Muscle layer of colon (tissue), 2 donors: ENCODE measurements around the gene FCN1.

Experiments
- H3K27ac ChIP-seq: one replicate; pipeline ENCODE4 v1.7.0; 2013; ENCODE audit warnings: low read depth, mild to moderate bottlenecking, low read length, moderate library complexity
- H3K27me3 ChIP-seq, 2 donors: one replicate each; pipeline ENCODE4 v1.7.0; 2013; ENCODE audit warnings: low read length in 2 of 2, mild to moderate bottlenecking in 2 of 2; ENCODE audit not compliant: insufficient read depth in 2 of 2, control insufficient read depth in 1 of 2
- H3K36me3 ChIP-seq: one replicate; pipeline ENCODE4 v1.7.0; 2013; ENCODE audit warnings: mild to moderate bottlenecking, low read length; ENCODE audit not compliant: insufficient read depth
- H3K4me1 ChIP-seq: one replicate; pipeline ENCODE4 v1.7.0; 2013; ENCODE audit warnings: mild to moderate bottlenecking, low read length; ENCODE audit not compliant: insufficient read depth
- H3K4me3 ChIP-seq, 2 donors: one replicate each; pipeline ENCODE4 v1.7.0; 2013; ENCODE audit warnings: low read length in 2 of 2, low read depth in 1 of 2, mild to moderate bottlenecking in 1 of 2, moderate library complexity in 1 of 2
- H3K9ac ChIP-seq: one replicate; pipeline ENCODE4 v1.7.0; 2013; ENCODE audit warnings: low read length
- H3K9me3 ChIP-seq: one replicate; pipeline ENCODE4 v1.7.0; 2013; ENCODE audit warnings: mild to moderate bottlenecking, low read length
- donor health status: abdominal sarcoma.
- donor health status: Adenocarcinoma of cecum.

Gene FCN1

GRCh38 chr9:134917431-134918373, at the start of gene FCN1:
Gene FCN1 (minus strand): TSS chr9:134917912. CDS start chr9:134917871, 41 bp downstream.
- H3K4me1 ChIP-seq = no peaks in the 10 kb centered on the region
- H3K27me3 ChIP-seq = no peaks in the 10 kb centered on the region
- H3K9ac ChIP-seq = no peak within 1 kb of the TSS
- no peaks in the 10 kb centered on the region for H3K36me3 ChIP-seq
- H3K9me3 ChIP-seq = no peaks in the 10 kb centered on the region
- no peak within 1 kb of the TSS for H3K27ac ChIP-seq
- no peak within 1 kb of the TSS for H3K4me3 ChIP-seq

DNA sequence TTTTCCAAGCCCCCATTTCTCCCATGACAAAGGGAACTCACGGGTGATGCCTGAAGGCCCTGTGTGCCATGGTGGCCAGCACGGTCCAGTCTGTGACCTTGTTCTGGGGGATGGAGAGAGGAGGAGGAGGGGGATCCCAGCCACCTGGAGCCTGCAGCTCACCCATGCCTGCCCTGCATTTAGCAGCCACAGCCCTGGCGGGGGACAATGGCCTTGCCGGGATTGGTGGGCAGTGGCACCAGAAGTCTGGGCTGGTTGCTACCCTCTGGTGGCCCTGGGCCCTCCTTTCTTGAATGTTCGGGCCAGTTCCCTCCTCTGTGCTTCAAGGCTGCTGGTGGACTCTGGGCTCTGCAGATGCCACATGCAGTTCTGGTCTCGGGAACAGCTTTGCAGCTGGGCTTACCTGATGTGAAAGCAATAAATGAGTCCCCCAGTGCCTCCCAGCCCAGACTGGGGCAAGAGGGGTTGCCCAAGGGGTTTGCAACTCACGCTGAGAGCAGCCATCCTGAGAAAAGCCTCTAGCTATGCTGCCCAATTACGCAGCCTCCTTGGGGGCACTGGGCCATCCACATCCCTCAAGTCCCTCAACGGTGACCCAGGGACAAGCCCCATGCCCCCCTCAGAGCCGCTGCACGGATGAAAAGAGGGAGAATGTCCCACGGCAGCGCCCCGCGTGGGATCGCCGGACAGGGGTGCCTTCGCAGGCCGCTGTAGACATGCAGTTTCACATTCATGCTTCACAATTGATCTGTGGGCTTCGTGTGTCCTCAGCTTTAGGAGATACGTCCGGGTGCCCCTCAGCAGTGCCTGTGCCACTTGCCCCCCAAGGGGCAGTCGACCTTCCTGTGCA, 49.2 kb upstream of the FCN1 start:
- Histone ChIP-seq H3K4me3 (no peak overlapping the region), H3K27ac (no peak overlapping the region), H3K36me3 (no peaks in the 10 kb centered on the region), H3K4me1 (no peaks in the 10 kb centered on the region), H3K9me3 (no peaks in the 10 kb centered on the region), H3K27me3 (peaks cover 0 to 16% of the 10 kb centered on the region in 2 donors), H3K9ac (no peak overlapping the region)

- H3K27me3 ChIP-seq = peaks cover 0 to 16% of the 10 kb centered on the region in 2 donors
- no peak overlapping the region for H3K27ac ChIP-seq
- H3K36me3 ChIP-seq = no peaks in the 10 kb centered on the region
- no peak overlapping the region for H3K9ac ChIP-seq
- no peak overlapping the region for H3K4me3 ChIP-seq
- no peaks in the 10 kb centered on the region for H3K9me3 ChIP-seq
- H3K4me1 ChIP-seq = no peaks in the 10 kb centered on the region
Observed at GRCh38 chr9:134966270-134966669, 48.6 kb upstream of the FCN1 start.

DNA sequence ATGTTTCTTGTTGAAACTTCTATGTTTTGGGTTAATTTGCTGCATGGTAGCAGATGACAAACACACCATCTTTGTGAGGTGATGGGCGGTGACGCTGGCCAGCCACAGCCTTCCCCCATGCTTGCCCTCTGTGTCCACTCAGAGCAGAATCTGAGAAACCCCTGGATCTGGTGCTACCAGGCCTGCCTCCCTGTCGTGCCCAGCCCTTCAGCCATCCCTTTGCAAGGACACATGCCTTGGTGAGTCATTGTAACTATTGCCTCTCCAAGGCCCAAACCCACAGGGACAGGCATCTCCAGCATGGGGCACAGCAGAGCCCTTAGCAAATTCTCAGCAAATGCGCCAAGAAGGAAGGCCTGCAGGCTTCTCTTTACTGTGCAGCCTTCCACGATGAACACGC, 48.1 kb upstream of the FCN1 start:
- Histone ChIP-seq H3K36me3 (no peaks in the 10 kb centered on the region), H3K27ac (no peak overlapping the region), H3K4me3 (no peak overlapping the region), H3K9ac (no peak overlapping the region), H3K27me3 (peaks cover 0 to 16% of the 10 kb centered on the region in 2 donors), H3K9me3 (no peaks in the 10 kb centered on the region), H3K4me1 (no peaks in the 10 kb centered on the region)

- H3K27me3 ChIP-seq = peaks cover 0 to 16% of the 10 kb centered on the region in 2 donors
Observed at GRCh38 chr9:134965411-134965810, 47.7 kb upstream of the FCN1 start.

DNA sequence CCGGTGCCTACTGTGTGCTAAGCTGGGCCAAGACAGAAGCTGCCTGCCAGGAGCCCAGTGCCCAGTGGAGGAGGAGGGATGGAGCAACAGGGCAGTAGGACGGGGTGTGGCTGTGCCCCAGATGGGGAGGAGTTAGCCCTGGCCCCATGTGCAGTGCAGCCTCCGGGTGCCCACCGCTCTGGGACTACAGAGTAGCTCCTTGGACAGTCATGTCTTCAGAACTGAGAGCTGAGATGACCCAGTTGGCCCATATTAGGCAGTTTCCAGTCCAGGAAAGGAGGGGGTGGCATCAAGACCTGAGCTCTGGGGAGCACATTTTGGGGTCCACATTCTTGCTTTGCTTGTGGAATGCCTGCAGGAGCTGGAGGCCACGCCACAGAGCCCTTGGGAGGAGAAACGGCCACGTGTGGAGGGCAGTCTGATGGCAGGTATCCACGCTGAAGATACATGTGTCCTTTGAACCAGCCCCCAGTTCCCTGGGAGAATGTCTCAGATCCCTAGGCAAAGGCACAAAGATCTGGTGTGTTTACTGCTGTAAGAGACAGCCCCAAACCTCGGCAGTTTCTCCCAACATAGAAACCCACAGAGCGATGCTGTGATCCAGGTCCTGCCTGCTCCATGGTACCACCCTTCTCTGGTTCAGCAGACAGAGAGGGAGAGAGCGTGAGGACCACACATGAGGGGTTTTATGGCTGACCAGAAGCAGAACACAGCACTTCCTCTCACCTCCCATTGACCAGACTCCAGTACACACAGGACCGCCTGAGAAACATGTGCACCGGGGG, 46.8 kb upstream of the FCN1 start:
- Histone ChIP-seq H3K4me3 (no peak overlapping the region), H3K4me1 (no peaks in the 10 kb centered on the region), H3K9me3 (no peaks in the 10 kb centered on the region), H3K27me3 (peaks cover 0 to 7% of the 10 kb centered on the region in 2 donors), H3K27ac (no peak overlapping the region), H3K9ac (no peak overlapping the region), H3K36me3 (no peaks in the 10 kb centered on the region)

More at GRCh38 chr9:134965411-134965810, 47.7 kb upstream of the FCN1 start:
- H3K9ac ChIP-seq = no peak overlapping the region
- no peaks in the 10 kb centered on the region for H3K36me3 ChIP-seq
- no peaks in the 10 kb centered on the region for H3K4me1 ChIP-seq
- no peak overlapping the region for H3K27ac ChIP-seq
- H3K9me3 ChIP-seq = no peaks in the 10 kb centered on the region
- H3K4me3 ChIP-seq = no peak overlapping the region

DNA sequence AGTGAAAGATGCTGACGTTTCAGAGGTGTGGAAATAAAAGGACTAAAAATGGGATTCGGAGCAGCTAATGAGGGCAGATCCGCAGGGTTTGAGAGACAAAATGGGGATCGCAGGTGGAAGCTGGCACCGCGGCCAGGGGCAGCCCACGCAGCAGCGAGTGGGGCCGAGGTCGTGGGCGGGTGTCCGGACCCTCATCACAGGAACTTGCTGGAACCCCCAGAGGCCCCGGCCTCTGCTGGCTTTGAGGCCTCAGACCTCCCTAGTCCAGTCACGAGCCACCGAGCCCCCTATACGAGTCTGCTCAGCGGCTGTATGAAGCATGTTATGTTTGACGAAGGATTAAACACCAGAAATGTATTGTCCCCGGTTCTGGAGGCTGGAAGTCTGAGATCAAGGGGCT, 45.8 kb upstream of the FCN1 start:
- no peaks in the 10 kb centered on the region for H3K9me3 ChIP-seq
- peaks cover 0 to 5% of the 10 kb centered on the region in 2 donors for H3K27me3 ChIP-seq

DNA sequence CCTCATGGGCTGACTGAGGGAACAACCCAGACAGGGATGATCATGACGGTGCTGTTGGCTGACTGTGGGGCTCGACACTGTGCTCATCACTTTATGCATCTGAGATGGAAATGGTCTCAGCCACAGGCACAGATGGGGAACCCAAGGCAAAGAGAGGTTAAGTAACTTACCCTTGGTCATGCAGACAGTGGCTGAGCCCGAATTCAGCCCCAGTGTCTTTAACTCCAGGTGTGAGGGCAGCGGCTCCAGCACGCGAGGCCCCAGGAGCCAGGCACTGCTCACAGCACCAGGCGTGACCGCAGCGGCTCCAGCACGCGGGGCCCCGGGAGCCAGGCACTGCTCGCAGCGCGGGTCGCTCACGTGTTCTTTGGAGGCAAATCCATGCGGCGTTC, 45.3 kb upstream of the FCN1 start:
- H3K9me3 ChIP-seq = no peaks in the 10 kb centered on the region
- H3K27me3 ChIP-seq = peaks cover 0 to 5% of the 10 kb centered on the region in 2 donors
- H3K27ac ChIP-seq = no peak overlapping the region
- no peaks in the 10 kb centered on the region for H3K4me1 ChIP-seq
- H3K36me3 ChIP-seq = no peaks in the 10 kb centered on the region
- H3K4me3 ChIP-seq = no peak overlapping the region
- no peak overlapping the region for H3K9ac ChIP-seq

More for the DNA sequence above, 45.8 kb upstream of the FCN1 start:
- no peak overlapping the region for H3K4me3 ChIP-seq
- no peak overlapping the region for H3K27ac ChIP-seq
- H3K4me1 ChIP-seq = no peaks in the 10 kb centered on the region
- H3K36me3 ChIP-seq = no peaks in the 10 kb centered on the region
- no peak overlapping the region for H3K9ac ChIP-seq

- Histone ChIP-seq H3K4me3 (no peak overlapping the region), H3K9ac (no peak overlapping the region), H3K9me3 (no peaks in the 10 kb centered on the region), H3K27me3 (peaks cover 0 to 2% of the 10 kb centered on the region in 2 donors), H3K4me1 (no peaks in the 10 kb centered on the region), H3K36me3 (no peaks in the 10 kb centered on the region), H3K27ac (no peak overlapping the region)
Observed at GRCh38 chr9:134962065-134962972, 44.6 kb upstream of the FCN1 start.

DNA sequence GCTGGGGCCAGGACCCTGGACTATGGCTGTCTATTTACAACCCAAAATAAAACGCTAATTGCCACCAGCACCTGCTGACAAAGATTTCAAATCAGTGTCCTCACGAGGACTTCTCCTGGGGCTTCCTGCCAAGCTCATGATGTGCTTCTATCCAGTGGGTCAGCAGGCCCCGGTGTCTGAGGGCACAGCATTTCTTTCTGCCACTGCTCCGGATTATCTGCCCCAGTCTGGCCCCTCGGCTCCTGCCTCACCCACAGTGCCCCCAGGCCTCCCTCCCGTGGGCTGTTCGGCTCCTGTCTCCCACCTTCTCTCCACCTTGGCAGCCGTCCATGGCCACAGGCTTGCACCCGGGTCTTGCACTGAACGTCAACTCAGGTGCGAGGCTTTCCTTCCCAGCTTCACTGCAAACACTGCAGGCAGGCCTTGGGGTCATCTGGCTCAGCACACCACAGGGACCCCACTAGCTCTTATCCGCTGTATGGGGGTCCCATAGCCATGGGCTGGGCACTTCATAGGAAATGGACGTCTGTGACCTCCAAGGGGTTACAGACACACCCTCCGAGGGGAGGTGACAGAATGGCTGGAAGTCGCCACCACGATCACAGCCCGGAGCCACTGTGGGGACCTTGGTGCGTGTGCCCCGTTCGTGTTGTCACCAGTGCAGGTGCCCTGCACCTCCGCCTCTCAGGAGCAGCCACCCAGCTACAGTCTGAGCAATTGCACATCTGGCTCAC, 43.8 kb upstream of the FCN1 start:
- no peaks in the 10 kb centered on the region for H3K4me1 ChIP-seq
- no peak overlapping the region for H3K4me3 ChIP-seq
- H3K9ac ChIP-seq = no peak overlapping the region
- H3K27me3 ChIP-seq = no peaks in the 10 kb centered on the region
- no peak overlapping the region for H3K27ac ChIP-seq
- no peaks in the 10 kb centered on the region for H3K9me3 ChIP-seq
- H3K36me3 ChIP-seq = no peaks in the 10 kb centered on the region
